Measurements from ENCODE around the gene SMCO3. TPM values are rescaled to one million over a fixed set of nuclear protein-coding genes. Genes with fewer than 3 reads are reported as not detected.
A peak's percentile ranks its signal among the peaks of the same experiment; 100 is the strongest.

The SMCO3 gene
- total RNA-seq, 2 donors from 2014 or later, result not detected

DNA sequence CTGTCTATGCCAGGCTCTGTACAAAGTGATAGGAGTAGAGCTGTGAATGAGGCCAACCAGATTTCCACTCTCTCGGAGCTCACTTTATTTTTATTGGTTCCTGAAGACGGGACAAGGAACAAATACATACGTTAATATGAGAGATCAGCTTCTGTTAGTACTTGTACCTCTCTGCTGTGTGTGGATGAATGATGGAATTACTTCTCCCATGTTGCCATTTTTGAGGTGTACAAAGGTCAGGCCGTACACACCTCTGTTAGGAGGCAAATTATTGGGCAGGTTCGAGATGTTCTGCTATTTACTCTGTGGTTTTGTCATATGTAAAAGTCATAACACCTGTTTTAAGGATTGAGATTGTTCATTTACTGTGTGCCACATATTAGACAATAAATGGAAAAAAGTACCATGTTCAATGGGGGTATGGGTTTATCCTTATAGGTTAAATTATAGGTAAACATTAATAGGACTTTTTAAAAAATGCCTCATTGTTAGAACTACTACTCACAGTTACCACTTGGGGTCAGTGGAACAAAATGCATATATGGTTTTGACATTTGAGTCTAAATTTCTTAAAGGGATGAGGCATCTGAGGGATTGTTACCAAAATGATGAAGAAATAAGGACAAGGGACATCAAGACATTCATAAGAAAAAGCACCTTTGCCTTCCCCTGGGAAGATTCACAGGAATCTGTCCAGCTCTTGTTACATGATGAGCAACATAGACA lies 37.6 kb downstream of the SMCO3 start:
- peak overlapping the region; percentile 96 for H3K4me3 Mint-ChIP-seq
- no peak for DNase-seq (ENCODE audit: low spot score)
- peaks cover 0 to 2% of the 10 kb centered on the region in 2 donors for H3K27me3 Mint-ChIP-seq
- no peaks in the 10 kb centered on the region for H3K36me3 Mint-ChIP-seq
- peak overlapping the region; percentile 98 to 100 for H3K27ac Mint-ChIP-seq
- H3K9me3 Mint-ChIP-seq, result no peaks in the 10 kb centered on the region
- ATAC-seq, result no peak
- H3K4me1 Mint-ChIP-seq (ENCODE audit: low read depth in 2 of 2), result peaks cover 37 to 45% of the 10 kb centered on the region in 2 donors

DNA sequence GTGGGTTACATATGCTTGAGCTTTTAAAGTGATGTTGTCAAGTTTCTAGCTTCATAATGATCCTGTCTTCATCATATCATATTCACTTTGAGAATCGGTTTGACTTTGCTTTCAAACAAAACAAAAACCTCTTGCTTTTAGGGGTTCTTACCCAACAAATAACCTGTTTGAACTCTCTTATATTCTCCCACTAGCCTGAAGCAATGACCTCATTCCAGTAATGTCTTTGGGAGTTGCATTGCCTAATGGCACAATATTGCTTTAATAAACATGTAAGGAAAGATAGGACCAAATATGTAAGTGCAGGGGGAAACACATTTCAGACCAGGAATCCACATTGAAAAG lies 38.4 kb downstream of the SMCO3 start:
- Mint-ChIP-seq H3K9me3 (no peaks in the 10 kb centered on the region), H3K4me1 (ENCODE audit: low read depth in 2 of 2) (peaks cover 45 to 50% of the 10 kb centered on the region in 2 donors)

DNA sequence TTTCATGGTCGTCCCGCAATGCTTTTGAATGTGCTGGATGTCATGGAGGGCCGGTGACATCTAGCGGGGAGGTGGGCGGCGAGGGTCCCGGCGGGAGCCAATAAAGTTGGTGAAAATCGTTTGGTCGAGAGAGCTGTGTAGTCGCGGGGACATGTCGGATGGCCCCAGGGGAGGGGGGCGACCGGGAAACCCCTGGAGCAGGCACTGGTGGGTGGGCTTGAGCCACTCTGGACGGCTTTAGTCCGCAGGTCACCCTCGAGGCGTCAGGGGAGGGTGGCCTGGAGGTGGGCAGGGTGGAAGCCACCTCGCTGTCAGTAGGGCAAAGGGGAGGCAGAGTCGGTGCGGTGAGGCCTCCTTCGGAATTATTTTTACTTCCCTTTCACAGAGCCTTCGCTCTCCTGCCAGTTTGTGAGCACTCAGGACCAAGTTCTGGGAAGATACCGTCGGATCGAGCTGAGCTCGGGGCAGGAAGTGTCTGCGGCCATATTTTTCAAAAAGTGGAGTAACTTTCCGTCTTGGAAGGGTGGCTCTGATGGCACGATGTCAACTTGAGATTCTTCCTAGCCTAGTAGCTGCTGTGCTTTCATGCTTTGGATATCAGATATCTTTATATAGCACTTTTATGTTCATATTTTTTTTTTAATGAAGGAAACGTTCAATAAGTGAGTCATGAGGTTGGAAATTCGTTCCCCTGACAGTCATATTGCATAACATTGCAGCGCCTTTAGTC lies 38.9 kb downstream of the SMCO3 start:
- Mint-ChIP-seq H3K36me3 (no peaks in the 10 kb centered on the region), H3K27me3 (peaks cover 0 to 2% of the 10 kb centered on the region in 2 donors), H3K4me1 (ENCODE audit: low read depth in 2 of 2) (peaks cover 49 to 50% of the 10 kb centered on the region in 2 donors), H3K4me3 (peak overlapping the region; percentile 96), H3K9me3 (no peaks in the 10 kb centered on the region), H3K27ac (peak overlapping the region; percentile 98 to 100)
- no peak for ATAC-seq
- DNase-seq (ENCODE audit: low spot score), result peak; percentile 65

More for the DNA sequence above, 38.4 kb downstream of the SMCO3 start:
- Mint-ChIP-seq H3K27ac (peak overlapping the region; percentile 98 to 100), H3K36me3 (no peaks in the 10 kb centered on the region), H3K4me3 (peak overlapping the region; percentile 96), H3K27me3 (peaks cover 0 to 2% of the 10 kb centered on the region in 2 donors)
- no peak for ATAC-seq
- DNase-seq (ENCODE audit: low spot score), result no peak

DNA sequence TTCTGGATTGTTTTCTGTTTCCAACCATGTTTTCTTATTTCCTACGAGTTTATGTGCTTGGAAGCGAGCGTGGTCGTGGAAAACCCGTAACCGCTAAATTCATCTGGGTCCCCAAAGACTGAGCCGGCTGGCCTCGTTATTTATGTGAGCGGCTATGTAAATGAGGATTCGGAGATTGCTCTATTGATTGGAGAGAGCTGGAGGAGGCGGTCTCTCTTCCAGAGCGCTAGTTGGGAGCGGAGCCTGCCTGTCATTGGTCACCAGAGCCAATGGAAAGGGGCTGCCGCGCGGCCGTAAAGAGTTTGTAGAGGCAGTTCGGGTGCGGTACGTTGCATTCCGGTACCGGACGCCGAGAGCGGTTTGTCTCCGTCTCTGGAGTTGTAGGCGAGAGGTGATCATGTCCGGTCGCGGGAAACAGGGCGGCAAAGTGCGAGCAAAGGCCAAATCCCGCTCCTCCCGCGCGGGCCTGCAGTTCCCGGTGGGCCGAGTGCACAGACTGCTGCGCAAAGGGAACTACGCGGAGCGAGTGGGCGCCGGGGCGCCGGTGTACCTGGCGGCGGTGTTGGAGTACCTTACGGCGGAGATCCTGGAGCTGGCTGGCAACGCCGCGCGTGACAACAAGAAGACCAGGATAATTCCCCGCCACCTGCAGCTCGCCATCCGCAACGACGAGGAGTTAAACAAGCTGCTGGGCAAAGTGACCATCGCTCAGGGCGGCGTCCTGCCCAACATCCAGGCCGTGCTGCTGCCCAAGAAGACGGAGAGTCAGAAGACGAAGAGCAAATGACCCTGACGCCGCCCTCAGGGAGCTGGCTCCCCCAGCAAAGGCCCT lies 39.7 kb downstream of the SMCO3 start:
- no peaks in the 10 kb centered on the region for H3K9me3 Mint-ChIP-seq
- H3K27me3 Mint-ChIP-seq, result no peaks in the 10 kb centered on the region
- H3K36me3 Mint-ChIP-seq, result no peaks in the 10 kb centered on the region
- H3K4me1 Mint-ChIP-seq (ENCODE audit: low read depth in 2 of 2), result peaks cover 56 to 58% of the 10 kb centered on the region in 2 donors
- peak; percentile 94 for DNase-seq (ENCODE audit: low spot score)
- peak; percentile 82 to 86 for ATAC-seq
- peak overlapping the region; percentile 96 for H3K4me3 Mint-ChIP-seq
- peak overlapping the region; percentile 98 to 100 for H3K27ac Mint-ChIP-seq

DNA sequence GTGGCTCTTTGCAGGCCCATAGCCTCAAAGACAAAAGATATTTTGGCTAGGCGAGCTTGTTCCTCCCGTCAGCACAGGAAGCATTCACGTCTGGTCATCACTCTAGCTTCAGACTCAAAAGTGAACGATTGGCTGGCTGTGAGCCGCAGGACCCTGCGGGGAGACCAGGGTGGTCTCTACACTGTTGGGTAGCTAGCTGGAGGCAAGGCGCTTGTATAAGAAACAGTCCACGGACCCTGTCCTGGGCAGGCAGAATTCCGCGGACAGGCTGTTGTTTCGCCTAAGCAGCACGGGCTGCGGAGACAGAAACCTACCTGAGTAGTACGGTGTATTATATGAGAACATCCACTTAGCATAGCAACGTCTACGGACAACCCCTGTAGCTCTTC lies 40.3 kb downstream of the SMCO3 start:
- peak overlapping the region; percentile 96 for H3K4me3 Mint-ChIP-seq
- H3K4me1 Mint-ChIP-seq (ENCODE audit: low read depth in 2 of 2), result peaks cover 62 to 64% of the 10 kb centered on the region in 2 donors
- H3K36me3 Mint-ChIP-seq, result no peaks in the 10 kb centered on the region
- H3K27ac Mint-ChIP-seq, result peak overlapping the region; percentile 98 to 100
- H3K27me3 Mint-ChIP-seq, result no peaks in the 10 kb centered on the region
- ATAC-seq (peak; percentile 1 to 2), DNase-seq (ENCODE audit: low spot score) (peak; percentile 61)
- no peaks in the 10 kb centered on the region for H3K9me3 Mint-ChIP-seq

DNA sequence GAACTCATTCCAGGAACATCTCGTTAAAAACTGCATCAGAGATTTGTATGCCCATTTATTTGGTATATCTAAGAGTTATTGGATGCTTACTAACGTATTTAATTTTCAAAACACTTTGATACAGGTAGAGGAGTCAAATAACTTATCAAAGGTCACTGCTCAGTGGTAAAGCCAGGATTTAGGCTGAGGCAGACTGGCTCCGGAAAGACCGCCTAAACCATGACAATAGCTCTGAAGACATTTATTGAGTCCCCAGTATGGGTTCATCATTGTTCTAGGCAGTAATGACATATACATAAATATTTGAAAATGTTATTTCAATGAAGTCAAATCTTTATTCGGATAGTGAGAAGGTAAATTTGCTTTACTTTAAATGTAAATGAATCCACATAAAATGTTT lies 41.0 kb downstream of the SMCO3 start:
- H3K4me3 Mint-ChIP-seq, result peak overlapping the region; percentile 96
- no peaks in the 10 kb centered on the region for H3K36me3 Mint-ChIP-seq
- H3K27me3 Mint-ChIP-seq, result no peaks in the 10 kb centered on the region
- DNase-seq (ENCODE audit: low spot score), result no peak
- ATAC-seq, result no peak
- peak overlapping the region; percentile 98 to 100 for H3K27ac Mint-ChIP-seq
- H3K9me3 Mint-ChIP-seq, result no peaks in the 10 kb centered on the region
- H3K4me1 Mint-ChIP-seq (ENCODE audit: low read depth in 2 of 2), result peaks cover 63 to 67% of the 10 kb centered on the region in 2 donors

DNA sequence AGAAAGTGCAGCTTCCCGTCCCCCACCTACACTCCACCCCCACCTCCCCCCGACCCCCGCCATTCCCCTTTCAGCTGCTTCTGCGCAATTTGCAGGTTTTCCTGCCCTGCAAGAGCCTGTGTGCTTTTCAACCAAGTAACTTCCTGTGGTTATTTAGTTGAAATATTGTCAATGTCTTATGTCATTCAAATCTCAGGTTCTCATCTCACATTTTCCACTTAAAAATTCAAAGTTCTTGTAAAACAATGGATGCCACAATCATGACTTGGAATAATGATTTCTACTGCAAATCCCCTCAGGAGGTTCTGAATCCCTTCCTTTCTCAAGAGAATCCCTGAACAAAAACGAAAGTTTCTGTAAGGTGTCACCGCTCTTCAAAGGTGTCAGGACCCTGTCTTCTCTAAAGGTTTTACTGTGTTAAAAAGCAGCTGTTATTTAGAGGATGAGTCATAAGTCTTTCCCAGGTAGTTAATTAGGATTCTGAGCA lies 42.3 kb downstream of the SMCO3 start:
- no peaks in the 10 kb centered on the region for H3K9me3 Mint-ChIP-seq
- peaks cover 4% of the 10 kb centered on the region for H3K36me3 Mint-ChIP-seq
- ATAC-seq (no peak), DNase-seq (ENCODE audit: low spot score) (no peak)
- peak overlapping the region; percentile 93 for H3K4me3 Mint-ChIP-seq
- no peaks in the 10 kb centered on the region for H3K27me3 Mint-ChIP-seq
- H3K4me1 Mint-ChIP-seq (ENCODE audit: low read depth in 2 of 2), result peaks cover 73% of the 10 kb centered on the region in 2 donors
- H3K27ac Mint-ChIP-seq, result peak overlapping the region; percentile 98 to 100

DNA sequence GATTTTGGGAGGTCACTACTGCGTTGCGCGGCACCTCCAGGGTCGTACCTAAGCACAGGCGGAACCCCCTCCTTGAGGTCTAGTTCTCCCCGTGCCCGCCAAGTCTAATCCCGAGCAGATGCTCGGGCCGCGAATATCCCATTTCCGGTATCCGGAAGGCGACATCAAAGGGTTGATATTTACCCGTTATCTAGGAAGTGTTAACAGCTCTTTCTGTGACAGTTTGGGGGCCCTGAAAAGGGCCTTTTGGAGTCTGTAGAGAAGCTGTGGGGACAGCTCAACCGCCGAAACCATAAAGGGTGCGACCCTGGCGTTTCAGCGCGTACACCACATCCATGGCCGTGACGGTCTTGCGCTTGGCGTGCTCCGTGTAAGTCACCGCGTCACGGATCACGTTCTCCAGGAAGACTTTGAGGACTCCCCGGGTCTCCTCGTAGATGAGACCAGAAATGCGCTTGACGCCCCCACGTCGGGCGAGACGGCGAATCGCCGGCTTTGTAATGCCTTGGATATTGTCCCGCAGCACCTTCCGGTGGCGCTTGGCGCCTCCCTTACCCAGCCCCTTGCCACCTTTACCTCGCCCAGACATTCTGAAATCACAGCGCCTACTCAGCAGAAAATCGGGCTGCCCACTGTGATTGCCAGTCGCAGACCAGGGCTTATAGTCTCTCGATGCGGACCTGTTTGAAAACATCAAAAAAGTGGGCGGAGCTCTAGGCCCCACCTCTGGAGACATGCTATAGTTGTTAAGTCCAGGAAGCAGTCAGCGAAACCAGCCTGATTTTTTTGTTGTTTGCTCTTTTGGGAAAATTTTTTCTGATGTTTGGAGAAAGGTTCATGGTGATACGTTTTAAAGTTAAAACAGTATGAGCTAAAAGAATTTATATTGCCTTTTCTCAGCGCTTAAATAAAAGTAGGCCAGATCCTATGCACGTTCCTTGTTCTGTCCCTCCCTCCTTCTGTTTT lies 43.2 kb downstream of the SMCO3 start:
- Mint-ChIP-seq H3K9me3 (peaks cover 3% of the 10 kb centered on the region), H3K36me3 (peaks cover 9% of the 10 kb centered on the region), H3K27me3 (no peaks in the 10 kb centered on the region), H3K4me3 (peak overlapping the region; percentile 93), H3K27ac (peak overlapping the region; percentile 98 to 100), H3K4me1 (ENCODE audit: low read depth in 2 of 2) (peaks cover 70 to 72% of the 10 kb centered on the region in 2 donors)
- ATAC-seq (peak; percentile 68 to 79), DNase-seq (ENCODE audit: low spot score) (peak; percentile 95)

DNA sequence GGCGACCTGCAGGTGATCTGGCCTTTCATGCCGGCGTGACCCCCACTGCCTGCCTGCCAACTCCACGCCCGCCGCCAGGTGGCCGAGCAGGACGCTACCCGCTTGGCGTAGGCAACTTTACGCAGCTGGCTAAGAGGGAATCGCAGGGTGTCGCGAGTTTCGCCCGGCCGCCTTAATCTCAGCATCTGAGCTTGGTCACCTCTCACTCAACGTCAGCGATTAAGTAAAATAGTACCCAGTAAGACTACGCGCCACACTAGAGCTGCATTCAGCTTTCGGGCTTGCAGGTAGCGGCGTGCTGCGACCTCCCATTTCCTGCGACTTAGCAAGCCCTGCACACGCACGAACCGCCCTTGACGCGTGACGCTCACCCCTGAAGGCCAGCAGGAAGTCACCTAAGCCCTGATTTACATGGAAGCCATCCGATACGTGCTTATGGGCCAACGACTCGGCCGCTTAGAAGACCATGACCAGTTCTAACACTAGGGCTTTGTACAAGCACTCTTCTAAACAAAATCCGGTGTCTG lies 44.0 kb downstream of the SMCO3 start:
- Mint-ChIP-seq H3K27ac (peak overlapping the region; percentile 98 to 100), H3K27me3 (no peaks in the 10 kb centered on the region), H3K9me3 (peaks cover 6% of the 10 kb centered on the region), H3K4me1 (ENCODE audit: low read depth in 2 of 2) (peaks cover 64 to 72% of the 10 kb centered on the region in 2 donors), H3K36me3 (peaks cover 11% of the 10 kb centered on the region), H3K4me3 (peak overlapping the region; percentile 93)
- peak; percentile 59 to 73 for ATAC-seq
- DNase-seq (ENCODE audit: low spot score), result peak; percentile 85

DNA sequence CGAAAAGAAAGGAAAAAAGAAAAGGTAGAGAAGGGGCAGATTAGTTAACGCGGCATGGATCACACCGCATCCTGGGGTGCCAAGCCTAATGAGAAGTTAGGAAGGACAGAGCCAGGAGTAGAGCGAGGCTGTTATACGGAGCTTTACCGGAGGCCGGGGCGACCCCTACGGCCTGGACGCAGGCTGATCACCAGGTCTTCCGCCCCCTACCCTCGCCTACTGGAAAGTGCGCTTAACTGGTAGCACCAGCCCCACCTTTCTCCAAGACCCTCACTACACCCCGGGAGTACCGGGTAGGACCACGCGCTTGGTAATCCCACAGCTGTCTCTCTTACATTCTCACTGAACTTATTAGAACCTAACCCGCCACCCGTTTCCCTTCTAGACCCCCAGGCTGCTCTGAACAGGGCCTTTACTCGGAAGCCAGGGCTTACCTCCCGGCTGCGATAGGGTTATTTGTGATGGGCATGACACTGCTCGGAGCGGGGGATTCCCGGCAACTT lies 44.5 kb downstream of the SMCO3 start:
- Mint-ChIP-seq H3K36me3 (peaks cover 11% of the 10 kb centered on the region), H3K4me3 (peak overlapping the region; percentile 93), H3K4me1 (ENCODE audit: low read depth in 2 of 2) (peaks cover 59 to 67% of the 10 kb centered on the region in 2 donors), H3K27ac (peak overlapping the region; percentile 98 to 100), H3K9me3 (peaks cover 6% of the 10 kb centered on the region), H3K27me3 (no peaks in the 10 kb centered on the region)
- ATAC-seq (no peak), DNase-seq (ENCODE audit: low spot score) (peak; percentile 68)

DNA sequence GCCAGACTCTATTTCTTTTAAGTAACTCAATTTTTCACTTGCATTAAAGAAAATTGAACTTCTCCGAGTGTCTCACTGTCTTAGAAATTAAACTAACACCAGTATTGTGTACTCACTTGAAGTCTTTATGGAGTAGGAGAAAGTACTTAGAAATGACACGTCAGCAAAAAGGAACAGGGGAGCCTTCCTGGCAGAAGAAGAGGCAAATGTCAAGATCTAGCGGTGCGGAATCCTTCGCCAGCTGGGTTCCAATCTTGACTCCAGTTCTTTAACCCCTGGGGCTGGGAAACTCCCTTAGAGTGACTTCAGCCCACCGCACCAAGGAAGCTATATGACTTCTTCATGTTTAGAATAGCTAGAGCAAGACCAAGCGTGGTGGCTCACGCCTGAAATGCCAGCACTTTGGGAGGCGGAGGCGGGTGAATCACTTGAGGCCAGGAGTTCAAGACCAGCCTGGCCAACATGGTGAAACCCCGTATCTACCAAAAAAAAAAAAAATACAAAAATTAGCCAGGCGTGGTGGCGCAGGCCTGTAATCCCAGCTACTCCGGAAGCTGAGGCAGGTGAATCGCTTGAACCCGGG lies 45.1 kb downstream of the SMCO3 start:
- Mint-ChIP-seq H3K9me3 (peaks cover 6% of the 10 kb centered on the region), H3K27ac (peak overlapping the region; percentile 98 to 100), H3K27me3 (no peaks in the 10 kb centered on the region), H3K4me3 (peak overlapping the region; percentile 93), H3K36me3 (peaks cover 11% of the 10 kb centered on the region), H3K4me1 (ENCODE audit: low read depth in 2 of 2) (peaks cover 54 to 61% of the 10 kb centered on the region in 2 donors)
- ATAC-seq, result no peak
- no peak for DNase-seq (ENCODE audit: low spot score)

DNA sequence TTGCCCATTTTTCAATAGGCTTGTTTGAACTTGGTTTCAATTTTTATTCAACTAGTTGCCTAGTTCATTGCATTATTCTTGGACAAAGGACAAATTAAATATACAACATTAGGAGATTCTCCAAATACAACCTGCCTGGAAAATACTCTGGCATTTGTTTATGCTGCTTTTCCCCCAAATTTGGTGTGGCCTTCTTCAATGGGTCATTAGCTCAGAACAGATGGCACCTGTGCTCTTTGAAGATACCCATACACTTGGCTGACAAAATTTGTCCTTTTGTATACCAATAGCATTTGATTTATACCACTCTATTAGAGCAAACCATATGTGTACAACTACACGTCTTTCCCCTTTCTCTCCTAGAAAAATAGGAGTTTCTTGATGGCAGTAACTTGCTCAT lies 46.4 kb downstream of the SMCO3 start:
- no peaks in the 10 kb centered on the region for H3K27me3 Mint-ChIP-seq
- H3K27ac Mint-ChIP-seq, result peak overlapping the region in 1 of 2 donors; percentile 66
- H3K4me1 Mint-ChIP-seq (ENCODE audit: low read depth in 2 of 2), result peaks cover 51 to 57% of the 10 kb centered on the region in 2 donors
- DNase-seq (ENCODE audit: low spot score) (no peak), ATAC-seq (no peak)
- H3K9me3 Mint-ChIP-seq, result peaks cover 6% of the 10 kb centered on the region
- H3K36me3 Mint-ChIP-seq, result peaks cover 11% of the 10 kb centered on the region
- peak overlapping the region; percentile 38 for H3K4me3 Mint-ChIP-seq

Data from natural killer cell treated with Interleukin-12 subunit alpha and Interleukin-12 subunit beta and Interleukin-15 and Interleukin-18, amount 100 ng/mL, for 72 hours (primary cell).